ENCODE results near the gene PAFAH1B2.
"Not testable (repeated sequence)": the region's sequence is repeated elsewhere in the genome, so short reads cannot be mapped to it uniquely, and the experiment has no call there.

The PAFAH1B2 gene, protein sequence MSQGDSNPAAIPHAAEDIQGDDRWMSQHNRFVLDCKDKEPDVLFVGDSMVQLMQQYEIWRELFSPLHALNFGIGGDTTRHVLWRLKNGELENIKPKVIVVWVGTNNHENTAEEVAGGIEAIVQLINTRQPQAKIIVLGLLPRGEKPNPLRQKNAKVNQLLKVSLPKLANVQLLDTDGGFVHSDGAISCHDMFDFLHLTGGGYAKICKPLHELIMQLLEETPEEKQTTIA

DNA sequence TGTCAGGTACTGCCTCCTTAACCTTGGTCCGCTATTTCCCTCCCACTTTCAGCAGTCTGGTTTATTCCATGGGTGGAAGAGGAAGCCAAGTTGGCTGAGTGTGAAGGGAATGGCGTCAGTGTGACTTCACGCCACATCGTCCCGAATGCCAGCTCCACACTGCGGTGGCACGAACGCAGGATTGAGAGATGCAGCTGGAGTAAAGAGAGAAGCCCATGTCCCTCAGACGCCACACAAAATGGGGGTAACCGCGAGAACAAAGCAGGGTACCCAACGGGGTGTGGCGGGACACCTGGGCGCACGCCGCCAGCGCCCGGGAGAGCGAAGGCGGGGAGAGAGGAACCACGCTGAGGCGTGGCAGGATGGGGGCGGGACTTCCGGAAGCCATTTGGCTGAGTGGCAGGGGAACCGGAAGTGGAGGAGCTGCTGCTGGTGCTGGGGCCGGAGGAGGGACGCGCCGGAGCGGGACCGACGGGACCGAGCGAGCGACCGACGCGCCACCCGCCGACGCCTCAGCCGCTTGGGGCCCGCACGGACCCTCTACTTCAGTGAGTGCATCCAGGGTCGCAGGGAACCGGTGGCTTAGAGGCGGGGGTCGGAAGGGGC, at the start of gene PAFAH1B2:
TSS of gene PAFAH1B2 (plus strand) at position 417 of the 606 bp plus-strand sequence. CDS start 8,161 bp downstream, outside the sequence.
- DNase-seq (ENCODE audit: low read depth in 2 of 2), result peak; percentile 92 to 95

DNA sequence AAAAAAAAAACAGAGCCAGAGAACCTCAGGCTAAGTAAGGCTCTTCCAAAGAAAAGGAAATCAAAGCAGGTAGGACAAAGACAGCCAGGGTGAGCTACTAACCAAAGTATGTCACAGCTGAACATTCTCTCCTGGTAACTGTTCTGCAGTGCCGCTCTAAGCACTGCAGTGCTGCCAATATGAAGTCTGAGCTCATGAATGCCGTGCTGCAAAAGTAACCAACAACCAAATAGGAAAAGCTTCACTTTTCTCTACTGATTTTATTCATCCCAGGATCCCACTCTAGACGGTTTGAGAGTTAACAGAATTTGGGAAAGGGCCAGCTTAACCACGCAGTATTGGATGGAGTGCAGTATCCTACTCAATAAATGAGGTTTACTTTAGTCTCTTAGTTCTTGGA, 49.3 kb upstream of the PAFAH1B2 start:
- no peak for DNase-seq (ENCODE audit: low read depth in 2 of 2)

GRCh38 chr11:117095284-117096161, 48.6 kb upstream of the PAFAH1B2 start:
- DNase-seq (ENCODE audit: low read depth in 2 of 2), result no peak

GRCh38 chr11:117096201-117096991, 47.7 kb upstream of the PAFAH1B2 start:
- peak in 1 of 2 donors; percentile 30 for DNase-seq (ENCODE audit: low read depth in 2 of 2)

DNA sequence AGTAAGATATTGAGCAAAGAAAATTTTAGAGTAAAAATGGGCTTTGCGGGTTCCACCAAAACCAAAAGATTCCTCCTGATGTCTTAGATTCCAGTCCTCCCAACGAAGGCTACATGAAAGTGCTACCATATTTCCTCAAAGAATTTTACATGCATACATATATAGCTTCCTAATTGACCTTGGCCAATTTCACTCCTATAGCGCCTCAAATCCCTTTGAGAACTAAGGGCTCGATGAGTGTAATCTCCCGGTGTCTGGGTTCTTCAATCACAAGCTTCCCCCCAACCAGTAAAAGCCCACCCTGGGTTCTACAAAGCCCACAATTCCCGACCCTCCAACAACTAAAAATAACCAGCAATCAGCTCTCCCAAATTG, 47.1 kb upstream of the PAFAH1B2 start:
- no peak for DNase-seq (ENCODE audit: low read depth in 2 of 2)

DNA sequence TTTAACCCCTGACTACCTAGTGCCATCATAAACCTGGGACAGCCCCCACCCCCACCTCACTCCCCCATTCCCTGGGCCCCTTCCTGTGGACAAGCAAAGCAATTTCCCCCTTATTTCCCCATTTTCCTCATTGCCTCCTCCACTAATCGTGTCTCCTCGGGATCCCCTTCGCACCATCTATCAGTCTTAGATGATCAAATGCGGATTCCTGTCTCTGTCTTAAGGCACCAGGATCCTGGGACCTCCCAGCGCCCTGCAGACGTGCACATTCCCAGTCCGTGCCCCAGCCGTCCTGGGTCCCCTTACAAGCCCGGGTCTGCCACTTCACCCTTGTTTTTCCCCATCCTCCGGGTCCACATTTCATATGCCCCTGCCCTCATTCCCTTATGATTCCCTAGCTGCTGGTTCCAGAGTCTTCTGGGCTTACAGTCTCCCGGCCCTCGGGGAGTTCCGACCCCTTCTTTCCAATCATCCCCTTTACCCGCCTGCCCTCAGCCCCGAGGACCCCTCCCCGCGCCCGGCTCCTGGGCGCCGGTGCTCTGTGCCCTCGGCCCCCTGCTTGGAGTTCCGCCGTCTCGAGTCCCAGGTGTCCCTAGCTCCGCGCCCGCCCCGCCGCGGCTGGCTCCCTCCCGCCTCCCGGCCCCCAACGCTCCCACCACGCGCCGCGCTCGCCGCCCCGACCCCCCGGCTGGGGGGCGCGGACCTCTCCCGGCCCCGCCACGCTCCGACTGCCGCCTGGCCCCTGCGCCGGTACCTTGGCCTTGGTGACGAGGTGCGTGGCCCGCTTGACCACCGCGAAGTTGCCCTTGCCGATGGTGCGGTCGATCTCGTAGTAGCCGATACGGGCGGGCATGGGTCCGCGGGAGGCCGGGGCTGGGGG, 46.5 kb upstream of the PAFAH1B2 start:
- peak in 1 of 2 donors; percentile 29 for DNase-seq (ENCODE audit: low read depth in 2 of 2)

DNA sequence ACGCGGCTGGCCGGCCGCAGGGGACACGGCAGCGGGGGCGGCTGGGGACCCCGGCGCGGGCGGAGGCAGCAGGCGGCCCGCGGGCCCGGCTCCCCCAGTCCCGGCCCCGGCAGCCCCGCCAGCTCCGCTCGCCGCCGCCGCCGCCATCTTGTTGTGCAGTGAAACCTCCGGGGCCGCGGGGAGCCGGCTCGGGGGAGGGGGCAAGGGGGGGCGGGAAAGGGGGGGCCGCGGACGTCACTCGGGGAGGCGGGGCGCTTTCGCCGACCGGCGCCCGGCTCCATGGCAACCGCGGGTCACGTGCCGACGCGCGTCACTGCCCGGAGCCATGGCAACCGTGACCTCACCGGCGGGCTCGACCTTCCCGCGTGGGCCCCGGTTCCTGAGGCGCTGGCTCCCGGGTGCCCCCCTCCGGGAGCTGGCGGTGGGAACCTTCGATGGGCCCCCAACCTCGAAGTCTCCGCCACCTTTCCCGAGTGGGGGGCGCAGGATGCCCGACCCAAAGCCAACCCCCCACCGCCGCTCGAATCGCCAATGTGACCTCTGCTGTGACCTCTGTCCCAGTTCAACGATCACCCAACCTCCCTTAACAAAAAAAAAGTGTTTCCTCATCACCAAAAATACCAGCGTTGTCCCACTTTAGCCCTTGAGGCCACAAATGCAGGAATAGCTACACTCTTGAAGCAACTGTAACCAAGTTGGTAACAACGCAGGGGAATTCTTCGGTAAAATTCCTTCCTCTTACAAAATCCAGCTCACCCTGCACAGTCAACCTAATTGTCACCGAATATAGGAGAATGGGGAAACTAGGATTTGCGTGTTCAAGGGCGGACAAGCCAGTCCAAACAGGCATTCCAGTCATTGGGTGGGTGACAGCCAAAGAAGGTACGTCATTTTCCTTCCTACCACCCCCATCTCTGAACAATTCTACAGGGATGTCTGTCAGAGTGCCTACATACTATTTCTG, 45.5 kb upstream of the PAFAH1B2 start, which contains the start of gene SIK3:
TSS of gene SIK3 (minus strand) at position 160 of the 964 bp plus-strand sequence. CDS start at position 147, 13 bp downstream.
- peak; percentile 91 to 94 for DNase-seq (ENCODE audit: low read depth in 2 of 2)

DNA sequence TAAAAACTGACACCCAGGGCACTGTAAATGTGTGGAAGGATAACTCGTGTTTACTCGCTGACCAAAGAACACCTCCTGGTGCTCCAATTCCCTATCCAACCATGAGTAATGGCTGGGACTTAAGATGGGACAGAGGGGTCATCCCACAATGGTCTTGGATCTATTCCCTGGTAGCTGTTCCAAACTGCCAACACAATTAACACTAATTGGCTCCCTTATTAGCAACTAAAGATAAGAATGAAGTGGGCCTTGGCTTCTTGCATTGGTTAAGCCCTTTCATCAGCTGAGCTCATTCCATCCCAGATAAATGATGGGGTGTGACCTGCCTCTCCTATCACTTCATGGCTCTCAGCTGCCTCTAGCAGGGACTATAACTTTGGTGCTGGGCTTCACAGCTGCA, 44.4 kb upstream of the PAFAH1B2 start:
- DNase-seq (ENCODE audit: low read depth in 2 of 2), result no peak

- no peak for DNase-seq (ENCODE audit: low read depth in 2 of 2)
These were observed 43.5 kb upstream of the PAFAH1B2 start for GRCh38 chr11:117100556-117100955.

- no peak for DNase-seq (ENCODE audit: low read depth in 2 of 2)
These were observed 36.1 kb upstream of the PAFAH1B2 start for GRCh38 chr11:117107701-117108590.

GRCh38 chr11:117110294-117110950, 33.7 kb upstream of the PAFAH1B2 start:
- no peak for DNase-seq (ENCODE audit: low read depth in 2 of 2)

DNA sequence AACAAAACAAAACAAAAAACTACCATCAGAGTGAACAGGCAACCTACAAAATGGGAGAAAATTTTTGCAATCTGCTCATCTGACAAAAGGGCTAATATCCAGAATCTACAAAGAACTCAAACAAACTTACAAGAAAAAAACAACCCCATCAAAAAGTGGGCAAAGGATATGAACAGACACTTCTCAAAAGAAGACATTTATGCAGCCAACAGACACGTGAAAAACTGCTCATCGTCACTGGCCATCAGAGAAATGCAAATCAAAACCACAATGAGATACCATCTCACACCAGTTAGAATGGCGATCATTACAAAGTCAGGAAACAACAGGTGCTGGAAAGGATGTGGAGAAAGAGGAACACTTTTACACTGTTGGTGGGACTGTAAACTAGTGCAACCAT, 31.6 kb upstream of the PAFAH1B2 start:
- not testable (repeated sequence) for DNase-seq (ENCODE audit: low read depth in 2 of 2)

GRCh38 chr11:117112939-117113338, 31.1 kb upstream of the PAFAH1B2 start:
- DNase-seq (ENCODE audit: low read depth in 2 of 2), result not testable (repeated sequence)

- DNase-seq (ENCODE audit: low read depth in 2 of 2), result no peak
These were observed 26.4 kb upstream of the PAFAH1B2 start for GRCh38 chr11:117117681-117118080.

DNA sequence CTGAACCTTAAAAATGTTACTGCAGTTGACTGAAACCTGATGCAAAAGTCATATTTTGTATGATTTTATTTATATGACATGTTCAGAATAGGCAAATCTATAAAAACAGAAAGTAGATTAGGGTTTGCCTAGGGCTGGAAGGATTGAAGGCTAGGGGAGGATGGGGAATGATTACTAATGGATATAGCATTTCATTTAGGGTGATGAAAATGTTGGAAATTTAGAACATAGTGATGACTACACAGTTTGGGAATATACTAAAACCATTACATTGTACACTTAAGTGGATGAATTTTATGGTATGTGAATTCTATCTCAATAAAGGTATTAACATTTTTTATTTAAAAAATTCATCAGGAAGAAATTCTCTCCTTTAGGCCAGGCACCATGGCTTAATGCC, 22.9 kb upstream of the PAFAH1B2 start:
- no peak for DNase-seq (ENCODE audit: low read depth in 2 of 2)

- DNase-seq (ENCODE audit: low read depth in 2 of 2), result no peak
These were observed 21.5 kb upstream of the PAFAH1B2 start for GRCh38 chr11:117122556-117122955.

GRCh38 chr11:117126223-117126965, 17.7 kb upstream of the PAFAH1B2 start:
- DNase-seq (ENCODE audit: low read depth in 2 of 2), result no peak
